CD4-positive, alpha-beta memory T cell (primary cell): ENCODE data around the gene VIPR2. TPM values are rescaled to one million over a fixed set of nuclear protein-coding genes. Genes with fewer than 3 reads are reported as not detected.
A peak's percentile ranks its signal among the peaks of the same experiment; 100 is the strongest.

Source experiments
- CTCF ChIA-PET: fragments of 350-600 bp; sonication (Branson Sonifier 250); formaldehyde crosslinking; loops from one replicate; lab custom pipeline; 2021; ENCODE audit warnings: inconsistent platforms; ENCODE audit not compliant: partially characterized antibody; lab: Charles Lee
- POLR2A ChIA-PET: fragments of 350-600 bp; sonication (Branson Sonifier 250); formaldehyde crosslinking; loops from one replicate; lab custom pipeline; 2021; ENCODE audit not compliant: partially characterized antibody; lab: Charles Lee
- DNase-seq, 5 donors: peaks; one replicate each; pipeline versions ENCODE4 v3.0.0 to v3.0.0-alpha.2; 2020 to 2022; ENCODE audit warnings: mixed read lengths in 1 of 5
- H3K27ac ChIP-seq: one replicate; pipeline ENCODE4 v1.7.0; 2013; ENCODE audit warnings: low read depth, low read length
- H3K27me3 ChIP-seq: 2 replicates; pipeline ENCODE4 v1.7.0; 2013; ENCODE audit warnings: mild to moderate bottlenecking, low read length, moderate library complexity; ENCODE audit not compliant: insufficient read depth
- H3K36me3 ChIP-seq: 2 replicates; pipeline ENCODE4 v1.7.0; 2013; ENCODE audit warnings: mild to moderate bottlenecking, low read length, moderate library complexity; ENCODE audit not compliant: insufficient read depth
- H3K4me1 ChIP-seq: 2 replicates; pipeline ENCODE4 v1.7.0; 2013; ENCODE audit warnings: mild to moderate bottlenecking, low read length, moderate library complexity; ENCODE audit not compliant: insufficient read depth
- H3K4me3 ChIP-seq, 2 donors: one replicate each; pipeline ENCODE4 v1.7.0; 2013; ENCODE audit warnings: low read length in 2 of 2, mild to moderate bottlenecking in 1 of 2
- H3K9me3 ChIP-seq, 2 donors: one replicate each; pipeline ENCODE4 v1.7.0; 2013; ENCODE audit warnings: low read length in 2 of 2, control low read depth in 1 of 2; ENCODE audit not compliant: control insufficient read depth in 1 of 2
- H3K27ac Mint-ChIP-seq, 7 donors: one replicate each; pipeline ENCODE4 v1.8.0; 2020 to 2021; ENCODE audit warnings: mixed read lengths in 7 of 7, mild to moderate bottlenecking in 6 of 7, inconsistent platforms in 3 of 7, moderate library complexity in 3 of 7
- H3K27me3 Mint-ChIP-seq, 2 donors: one replicate each; pipeline ENCODE4 v1.8.0; 2020 to 2021; ENCODE audit warnings: mixed read lengths in 2 of 2
- H3K36me3 Mint-ChIP-seq, 2 donors: one replicate each; pipeline ENCODE4 v1.8.0; 2020 to 2021; ENCODE audit warnings: mixed read lengths in 2 of 2, inconsistent platforms in 1 of 2, mild to moderate bottlenecking in 1 of 2
- H3K4me1 Mint-ChIP-seq, 4 donors: one replicate each; pipeline ENCODE4 v1.8.0; 2020 to 2021; ENCODE audit warnings: mixed read lengths in 4 of 4, mild to moderate bottlenecking in 1 of 4
- H3K4me3 Mint-ChIP-seq, 8 donors: one replicate each; pipeline ENCODE4 v1.8.0; 2020 to 2021; ENCODE audit warnings: mixed read lengths in 8 of 8, mild to moderate bottlenecking in 7 of 8, moderate library complexity in 6 of 8, inconsistent platforms in 3 of 8
- H3K9me3 Mint-ChIP-seq, 8 donors: one replicate each; pipeline ENCODE4 v1.8.0; 2020 to 2021; ENCODE audit warnings: mixed read lengths in 8 of 8, mild to moderate bottlenecking in 5 of 8, inconsistent platforms in 3 of 8, moderate library complexity in 1 of 8
- intact Hi-C: fragments of 100-400 bp; cut with micrococcal nuclease; formaldehyde crosslinking; loops from one replicate; pipeline ENCODE4 v1.15.1; 2023
- polyA plus RNA-seq, 2 donors: library from polyadenylated mRNA; unstranded; fragments of 300-500 nt; fragmentation: Illumina TruSeq; gene quantifications; one replicate each; pipeline ENCODE4 v1.2.3, GENCODE V29; 2021
- total RNA-seq, 2 experiments: library from RNA; stranded (reverse); gene quantifications; one replicate each; pipeline ENCODE4 v1.2.3, GENCODE V29; 2021

Gene VIPR2
- total and polyA plus RNA-seq, 4 experiments from 2014 or later: 0.15 to 0.17 TPM; not detected in 2

- Mint-ChIP-seq H3K9me3 (no peaks in the 10 kb centered on the region), H3K4me1 (peaks cover 4 to 11% (median 7%) of the 10 kb centered on the region in 4 donors), H3K4me3 (peak overlapping the region in 1 of 8 donors; percentile 64), H3K36me3 (no peaks in the 10 kb centered on the region), H3K27ac (peak overlapping the region in 1 of 7 donors; percentile 42), H3K27me3 (peaks cover 0 to 2% of the 10 kb centered on the region in 2 donors)
- no peak overlapping the region for H3K4me3 ChIP-seq
- POLR2A ChIA-PET: no interaction called here
- CTCF ChIA-PET: no interaction called here
- H3K9me3 ChIP-seq: no peaks in the 10 kb centered on the region
- intact Hi-C loops: no loop called here
- H3K27me3 ChIP-seq: no peaks in the 10 kb centered on the region
- H3K27ac ChIP-seq: no peak overlapping the region
- H3K4me1 ChIP-seq: no peaks in the 10 kb centered on the region
- DNase-seq: no peak
- no peaks in the 10 kb centered on the region for H3K36me3 ChIP-seq
Observed at GRCh38 chr7:159067576-159068487, 76.8 kb downstream of the VIPR2 start.

GRCh38 chr7:159066816-159067575 lies 77.7 kb downstream of the VIPR2 start:
- CTCF ChIA-PET: no interaction called here
- H3K4me1 ChIP-seq: no peaks in the 10 kb centered on the region

GRCh38 chr7:159065852-159066480 lies 78.7 kb downstream of the VIPR2 start:
- Mint-ChIP-seq H3K27ac (no peak overlapping the region), H3K4me3 (no peak overlapping the region), H3K27me3 (peaks cover 1 to 2% of the 10 kb centered on the region in 2 donors), H3K4me1 (peaks cover under 1 to 6% (median 5%) of the 10 kb centered on the region in 4 donors), H3K9me3 (peaks cover 0 to 2% (median 0%) of the 10 kb centered on the region in 8 donors), H3K36me3 (no peaks in the 10 kb centered on the region)
- no peaks in the 10 kb centered on the region for H3K36me3 ChIP-seq
- intact Hi-C loops: no loop called here
- no peaks in the 10 kb centered on the region for H3K9me3 ChIP-seq
- no peak overlapping the region for H3K27ac ChIP-seq
- H3K27me3 ChIP-seq: no peaks in the 10 kb centered on the region
- POLR2A ChIA-PET: no interaction called here
- DNase-seq: no peak
- no peak overlapping the region for H3K4me3 ChIP-seq
- no peaks in the 10 kb centered on the region for H3K4me1 ChIP-seq
- CTCF ChIA-PET: no interaction called here

More at GRCh38 chr7:159066816-159067575, 77.7 kb downstream of the VIPR2 start:
- POLR2A ChIA-PET: no interaction called here
- Mint-ChIP-seq H3K36me3 (no peaks in the 10 kb centered on the region), H3K27ac (no peak overlapping the region), H3K4me3 (no peak overlapping the region), H3K4me1 (peaks cover 4 to 11% (median 7%) of the 10 kb centered on the region in 4 donors), H3K27me3 (peaks cover 1 to 2% of the 10 kb centered on the region in 2 donors), H3K9me3 (peaks cover 0 to 2% (median 0%) of the 10 kb centered on the region in 8 donors)
- Histone ChIP-seq H3K27ac (no peak overlapping the region), H3K9me3 (no peaks in the 10 kb centered on the region), H3K27me3 (no peaks in the 10 kb centered on the region), H3K4me3 (no peak overlapping the region), H3K36me3 (no peaks in the 10 kb centered on the region)
- no peak for DNase-seq
- intact Hi-C loops: no loop called here

GRCh38 chr7:159064816-159065510 lies 79.7 kb downstream of the VIPR2 start:
- no peaks in the 10 kb centered on the region for H3K36me3 ChIP-seq
- H3K9me3 Mint-ChIP-seq: peaks cover 0 to 2% (median 0%) of the 10 kb centered on the region in 8 donors
- peaks cover 1 to 2% of the 10 kb centered on the region in 2 donors for H3K27me3 Mint-ChIP-seq
- peaks cover 0 to 2% (median 0%) of the 10 kb centered on the region in 4 donors for H3K4me1 Mint-ChIP-seq
- intact Hi-C loops: no loop called here
- no peak for DNase-seq
- no peak overlapping the region for H3K27ac ChIP-seq
- H3K9me3 ChIP-seq: no peaks in the 10 kb centered on the region
- POLR2A ChIA-PET: no interaction called here
- H3K4me3 ChIP-seq: no peak overlapping the region
- no peak overlapping the region for H3K4me3 Mint-ChIP-seq
- CTCF ChIA-PET: no interaction called here
- no peaks in the 10 kb centered on the region for H3K27me3 ChIP-seq
- H3K4me1 ChIP-seq: no peaks in the 10 kb centered on the region
- H3K36me3 Mint-ChIP-seq: no peaks in the 10 kb centered on the region
- peak overlapping the region in 1 of 7 donors; percentile 41 for H3K27ac Mint-ChIP-seq

GRCh38 chr7:159064121-159064815 lies 80.4 kb downstream of the VIPR2 start:
- H3K9me3 Mint-ChIP-seq: peaks cover 0 to 2% (median 0%) of the 10 kb centered on the region in 8 donors
- no peak overlapping the region for H3K27ac Mint-ChIP-seq
- H3K27me3 ChIP-seq: no peaks in the 10 kb centered on the region
- H3K27me3 Mint-ChIP-seq: peaks cover 1 to 2% of the 10 kb centered on the region in 2 donors
- no peaks in the 10 kb centered on the region for H3K9me3 ChIP-seq
- H3K4me1 ChIP-seq: no peaks in the 10 kb centered on the region
- ChIA-PET POLR2A (no interaction called here), CTCF (no interaction called here)
- H3K36me3 Mint-ChIP-seq: no peaks in the 10 kb centered on the region
- intact Hi-C loops: no loop called here
- H3K36me3 ChIP-seq: no peaks in the 10 kb centered on the region
- H3K4me3 Mint-ChIP-seq: no peak overlapping the region
- H3K4me1 Mint-ChIP-seq: peaks cover 0 to 2% (median 0%) of the 10 kb centered on the region in 4 donors
- no peak overlapping the region for H3K4me3 ChIP-seq
- no peak for DNase-seq
- no peak overlapping the region for H3K27ac ChIP-seq

- ChIA-PET POLR2A (no interaction called here), CTCF (no interaction called here)
- Mint-ChIP-seq H3K9me3 (peaks cover 0 to 2% (median 0%) of the 10 kb centered on the region in 8 donors), H3K4me1 (peaks cover 0 to 1% (median 0%) of the 10 kb centered on the region in 4 donors), H3K27ac (no peak overlapping the region), H3K36me3 (no peaks in the 10 kb centered on the region), H3K4me3 (no peak overlapping the region), H3K27me3 (peaks cover 1% of the 10 kb centered on the region in 2 donors)
- no peak overlapping the region for H3K27ac ChIP-seq
- intact Hi-C loops: no loop called here
- no peak for DNase-seq
- no peaks in the 10 kb centered on the region for H3K9me3 ChIP-seq
- H3K27me3 ChIP-seq: no peaks in the 10 kb centered on the region
- H3K4me3 ChIP-seq: no peak overlapping the region
- no peaks in the 10 kb centered on the region for H3K4me1 ChIP-seq
- H3K36me3 ChIP-seq: no peaks in the 10 kb centered on the region
Observed at GRCh38 chr7:159063046-159063840, 81.4 kb downstream of the VIPR2 start.
